Heart left ventricle (tissue), 16 donors: ENCODE measurements around the gene GM2A. TPM values are rescaled to one million over a fixed set of nuclear protein-coding genes. Genes with fewer than 3 reads are reported as not detected.

Experiments
- ATAC-seq, 4 donors: fragments of 200-7000 bp; cut with Tn5 transposase; one replicate each; pipeline ENCODE4 v1.9.1; 2020 to 2022; ENCODE audit warnings: moderate library complexity in 4 of 4, mild to moderate bottlenecking in 3 of 4, moderate number of reproducible peaks in 1 of 4
- DNase-seq, 5 donors: peaks; one replicate each; pipeline ENCODE4 v3.0.0-alpha.2; 2020
- H3K27ac ChIP-seq, 12 donors: fragments of 200-600 bp; sonication (generic) in 4 of 12; one replicate each; pipeline versions ENCODE4 v1.5.0 to v1.8.0; 2016 to 2022; ENCODE audit warnings: mild to moderate bottlenecking in 2 of 12
- H3K27me3 ChIP-seq, 9 donors: fragments of 200-600 bp; sonication (generic) in 2 of 9; one replicate each; pipeline versions ENCODE4 v1.5.1 to v1.8.0; 2016 to 2022; ENCODE audit warnings: mild to moderate bottlenecking in 3 of 9
- H3K36me3 ChIP-seq, 9 donors: fragments of 200-600 bp; sonication (generic) in 2 of 9; one replicate each; pipeline versions ENCODE4 v1.5.0 to v1.8.0; 2018 to 2022; ENCODE audit warnings: mild to moderate bottlenecking in 2 of 9
- H3K4me1 ChIP-seq, 12 donors: fragments of 200-600 bp; sonication (generic) in 4 of 12; one replicate each; pipeline versions ENCODE4 v1.5.0 to v1.8.0; 2016 to 2022; ENCODE audit warnings: mild to moderate bottlenecking in 3 of 12
- H3K4me3 ChIP-seq, 12 donors: fragments of 200-600 bp; sonication (generic) in 4 of 12; one replicate each; pipeline versions ENCODE4 v1.5.0 to v1.8.0; 2017 to 2022; ENCODE audit warnings: mild to moderate bottlenecking in 9 of 12, moderate library complexity in 4 of 12
- H3K9me3 ChIP-seq, 12 donors: fragments of 200-600 bp; sonication (generic) in 4 of 12; one replicate each; pipeline versions ENCODE4 v1.5.0 to v1.8.0; 2016 to 2022; ENCODE audit warnings: mild to moderate bottlenecking in 1 of 12
- POLR2A ChIP-seq, 2 donors: fragments of 450-650 bp; IDR thresholded peaks; one replicate each; pipeline ENCODE4 v1.6.1; 2017; ENCODE audit warnings: antibody characterized with exemption in 2 of 2, mild to moderate bottlenecking in 2 of 2, moderate library complexity in 2 of 2
- WGBS, 4 donors: extraction: QIAGEN DNeasy Blood & Tissue Kit in 2 of 4; methylation state at CpG; one replicate each; pipeline versions ENCODE4 v1.1.5 to v1.1.7; 2013 to 2018; 5-methylcytosine and 5-hydroxymethylcytosine counted together
- intact Hi-C, 10 donors: fragments of 100-400 bp; cut with DNase I; formaldehyde crosslinking; loops; one replicate each; pipeline versions ENCODE4 v1.11.1 to v1.14.2; 2022
- polyA plus RNA-seq, 2 donors: library from polyadenylated mRNA; stranded (reverse); fragments of 200-250 nt; gene quantifications; one replicate each; pipeline ENCODE4 v1.2.3, GENCODE V29; 2013
- total RNA-seq, 9 donors: library from RNA; depleted of rRNA in 2 of 9; stranded (reverse); fragments of >200 nt in 2 of 9; fragmentation: NEBNext Ultra II Directional in 3 of 9; extraction: Animal tissue kit (Norgen Biotek cat#: 25700) in 3 of 9; gene quantifications; one replicate each; pipeline versions ENCODE4 v1.1.0 to v1.2.4, GENCODE V29; 2016 to 2023
- TF ChIP-seq, protein P1 (sequence below), 12 donors: fragments of 200-600 bp; sonication (generic) in 4 of 12; IDR thresholded peaks; one replicate each; pipeline versions ENCODE4 v1.5.0 to v1.8.0; 2018 to 2022; ENCODE audit warnings: antibody characterized with exemption in 12 of 12, mild to moderate bottlenecking in 5 of 12
- donor health status: ischemic (EF 13 %, LVEDD 7.1; RV severe dilation, severe dysfunction).
- donor health status: healthy with polysubstance abuse.
- donor health status: DM: no; HTN: yes; CAD: no.
- donor health status: DM: no; HTN: no; CAD: no.
- donor health status: ischemic (EF 25% LVEDD 6.9; RV normal size, moderate dysfunction).
- donor health status: ischemic (EF 25% LVEDD 5.7; RV mildly dilated, moderate dysfunction).
- donor health status: healthy.
- donor health status: DM: yes; HTN: yes; CAD: no.
- donor health status: ischemic (EF 35%, LVEDD 5.7; RV mildly dilated, moderate dysfunction).
- donor health status: nonischemic (EF 11% LVEDD 7.7; RV severe dilation, severe dysfunction).
- donor health status: DM: yes; HTN: yes; CAD: no.
- donor health status: PGD.
- donor health status: ischemic (EF 29% LVEDD 5.4; RV normal size, mild dysfunction).
- donor health status: nonischemic (EF 23%, LVEDD 6.1; RV moderate dilation, normal function).

The GM2A gene
- total and polyA plus RNA-seq, 11 donors: 22.8 to 71.4 (median 40.0) TPM

GRCh38 chr5:151225071-151225470 lies 27.9 kb upstream of the GM2A start:
- WGBS, 4 donors: 96 to 98% (median 97%) methylated on average over 4 of the region's 4 CpGs
- H3K36me3 ChIP-seq: no peaks in the 10 kb centered on the region
- DNase-seq: no peak
- intact Hi-C loops: loop anchor here in 2 of 10 donors (5.0 to 10.0 kb wide), 2 partner anchors 60 to 168 kb away; no protein-coding TSS in a partner anchor
- no peaks in the 10 kb centered on the region for H3K9me3 ChIP-seq
- TF ChIP-seq, protein P1, sequence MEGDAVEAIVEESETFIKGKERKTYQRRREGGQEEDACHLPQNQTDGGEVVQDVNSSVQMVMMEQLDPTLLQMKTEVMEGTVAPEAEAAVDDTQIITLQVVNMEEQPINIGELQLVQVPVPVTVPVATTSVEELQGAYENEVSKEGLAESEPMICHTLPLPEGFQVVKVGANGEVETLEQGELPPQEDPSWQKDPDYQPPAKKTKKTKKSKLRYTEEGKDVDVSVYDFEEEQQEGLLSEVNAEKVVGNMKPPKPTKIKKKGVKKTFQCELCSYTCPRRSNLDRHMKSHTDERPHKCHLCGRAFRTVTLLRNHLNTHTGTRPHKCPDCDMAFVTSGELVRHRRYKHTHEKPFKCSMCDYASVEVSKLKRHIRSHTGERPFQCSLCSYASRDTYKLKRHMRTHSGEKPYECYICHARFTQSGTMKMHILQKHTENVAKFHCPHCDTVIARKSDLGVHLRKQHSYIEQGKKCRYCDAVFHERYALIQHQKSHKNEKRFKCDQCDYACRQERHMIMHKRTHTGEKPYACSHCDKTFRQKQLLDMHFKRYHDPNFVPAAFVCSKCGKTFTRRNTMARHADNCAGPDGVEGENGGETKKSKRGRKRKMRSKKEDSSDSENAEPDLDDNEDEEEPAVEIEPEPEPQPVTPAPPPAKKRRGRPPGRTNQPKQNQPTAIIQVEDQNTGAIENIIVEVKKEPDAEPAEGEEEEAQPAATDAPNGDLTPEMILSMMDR (IDR thresholded peaks at IDR 0.05): no peak
- TF ChIP-seq POLR2A (IDR thresholded peaks at IDR 0.05): no peak
- H3K27me3 ChIP-seq: no peaks in the 10 kb centered on the region
- no peak for ATAC-seq
- peaks cover 6 to 46% (median 36%) of the 10 kb centered on the region in 12 donors for H3K4me1 ChIP-seq
- no peak overlapping the region for H3K4me3 ChIP-seq
- peak overlapping the region in 1 of 12 donors; percentile 93 for H3K27ac ChIP-seq

GRCh38 chr5:151225475-151225874 lies 27.5 kb upstream of the GM2A start:
- Histone ChIP-seq H3K27ac (no peak overlapping the region), H3K27me3 (no peaks in the 10 kb centered on the region), H3K4me3 (no peak overlapping the region), H3K4me1 (peaks cover 6 to 42% (median 33%) of the 10 kb centered on the region in 12 donors), H3K36me3 (no peaks in the 10 kb centered on the region), H3K9me3 (no peaks in the 10 kb centered on the region)
- DNase-seq: no peak
- no peak for ATAC-seq
- WGBS, 4 donors: 76 to 90% (median 87%) methylated on average over 5 of the region's 5 CpGs
- no peak for TF ChIP-seq POLR2A (IDR thresholded peaks at IDR 0.05)
- TF ChIP-seq, protein P1 (IDR thresholded peaks at IDR 0.05): no peak
- intact Hi-C loops: loop anchor here in 2 of 10 donors (5.0 to 10.0 kb wide), 2 partner anchors 61 to 168 kb away; no protein-coding TSS in a partner anchor

DNA sequence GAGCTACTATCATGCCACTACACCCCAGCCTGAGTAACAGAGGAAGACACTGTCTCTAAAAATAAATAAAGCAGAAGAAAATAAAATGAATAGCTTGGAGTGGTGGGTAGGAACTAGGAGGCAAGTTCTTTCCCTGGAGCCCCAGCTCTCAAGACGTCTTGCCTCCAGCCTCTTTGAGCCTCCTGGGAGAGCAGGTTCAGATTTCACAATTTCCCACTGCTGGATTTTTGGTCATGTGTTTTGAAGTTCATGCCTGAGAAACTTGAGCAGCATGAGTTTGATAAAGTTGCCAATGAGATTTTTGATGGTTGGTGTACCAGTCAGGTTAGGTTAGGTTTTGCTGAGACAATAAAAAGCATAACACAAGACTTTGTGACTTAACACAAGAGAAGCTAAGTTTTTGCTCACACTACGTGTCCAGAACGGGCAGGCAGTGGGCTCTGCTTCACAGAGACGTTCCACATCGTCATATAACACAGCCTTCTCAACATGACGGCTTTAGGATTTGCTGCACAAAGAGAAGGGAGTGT lies 25.0 kb upstream of the GM2A start:
- Histone ChIP-seq H3K36me3 (no peaks in the 10 kb centered on the region), H3K4me1 (peaks cover 0 to 19% (median 10%) of the 10 kb centered on the region in 12 donors), H3K9me3 (no peaks in the 10 kb centered on the region), H3K4me3 (no peak overlapping the region), H3K27ac (no peak overlapping the region), H3K27me3 (no peaks in the 10 kb centered on the region)
- TF ChIP-seq, protein P1 (IDR thresholded peaks at IDR 0.05): no peak
- TF ChIP-seq POLR2A (IDR thresholded peaks at IDR 0.05): no peak
- intact Hi-C loops: loop anchor here in 2 of 10 donors (5.0 to 10.0 kb wide), 2 partner anchors 63 to 171 kb away; no protein-coding TSS in a partner anchor
- DNase-seq (no peak), ATAC-seq (no peak)
- 55 to 94% (median 64%) methylated on average over 5 to 6 of the region's 6 CpGs for WGBS, 4 donors

DNA sequence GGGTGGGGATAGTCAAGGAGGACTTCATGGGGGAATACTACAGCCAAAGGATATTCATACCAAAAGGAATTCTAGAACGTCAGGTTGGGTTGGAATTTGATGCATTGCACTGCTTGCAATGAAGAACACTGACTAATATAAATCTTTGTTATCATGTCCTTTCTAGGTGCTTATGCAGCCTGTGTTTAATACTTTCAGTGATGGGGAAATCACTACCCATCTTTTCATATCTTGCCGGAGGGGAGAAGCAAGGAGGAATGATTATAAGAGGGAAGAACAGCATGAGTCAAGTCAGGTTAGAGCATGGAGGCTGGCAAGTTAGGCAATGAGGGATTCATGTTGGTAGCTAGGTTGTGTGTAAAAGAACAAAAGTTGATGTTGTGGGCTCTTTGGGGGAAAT lies 24.0 kb upstream of the GM2A start:
- H3K4me1 ChIP-seq: peaks cover 0 to 21% (median 9%) of the 10 kb centered on the region in 12 donors
- no peaks in the 10 kb centered on the region for H3K27me3 ChIP-seq
- DNase-seq (no peak), ATAC-seq (no peak)
- H3K9me3 ChIP-seq: no peaks in the 10 kb centered on the region
- intact Hi-C loops: loop anchor here in 2 of 10 donors (5.0 to 10.0 kb wide), 2 partner anchors 64 to 172 kb away; no protein-coding TSS in a partner anchor
- no peak overlapping the region for H3K4me3 ChIP-seq
- H3K27ac ChIP-seq: no peak overlapping the region
- TF ChIP-seq, protein P1 (IDR thresholded peaks at IDR 0.05): no peak
- TF ChIP-seq POLR2A (IDR thresholded peaks at IDR 0.05): no peak
- H3K36me3 ChIP-seq: no peaks in the 10 kb centered on the region
- WGBS, 4 donors: 85 to 91% (median 88%) methylated on average over 2 of the region's 2 CpGs
